Neutrophil (primary cell): Measurements from ENCODE around the gene SLC13A3.

Experiments
- H3K27ac ChIP-seq: fragments of 200-600 bp; sonication (generic); 2 replicates; pipeline ENCODE4 v1.5.1; 2016; ENCODE audit warnings: mild to moderate bottlenecking, moderate library complexity
- H3K27me3 ChIP-seq: fragments of 200-600 bp; sonication (generic); 2 replicates; pipeline ENCODE4 v1.6.0; 2016; ENCODE audit warnings: mild to moderate bottlenecking
- H3K36me3 ChIP-seq: fragments of 200-600 bp; sonication (generic); 2 replicates; pipeline ENCODE4 v1.5.1; 2017
- H3K4me1 ChIP-seq, 2 experiments: fragments of 200-600 bp in 1 of 2; sonication (generic) in 1 of 2; 1 replicate in 1 of 2; 2 replicates in 1 of 2; pipeline versions ENCODE4 v1.5.1 to v1.6.1; 2013 to 2016; ENCODE audit warnings: low read depth in 1 of 2, low read length in 1 of 2, mild to moderate bottlenecking in 1 of 2, moderate library complexity in 1 of 2; ENCODE audit not compliant: control insufficient read depth in 1 of 2, insufficient read depth in 1 of 2
- H3K4me3 ChIP-seq, 2 experiments: fragments of 200-600 bp in 1 of 2; sonication (generic) in 1 of 2; 1 replicate in 1 of 2; 2 replicates in 1 of 2; pipeline ENCODE4 v1.5.1; 2013 to 2016; ENCODE audit warnings: low read depth in 1 of 2, low read length in 1 of 2, mild to moderate bottlenecking in 1 of 2, moderate library complexity in 1 of 2
- H3K9me3 ChIP-seq: fragments of 200-600 bp; sonication (generic); 2 replicates; pipeline ENCODE4 v1.5.1; 2016
- CTCF ChIP-seq: fragments of 200-600 bp; sonication (generic); IDR thresholded peaks from 2 replicates; pipeline ENCODE4 v1.5.1; 2016; ENCODE audit warnings: antibody characterized with exemption

SLC13A3 gene

GRCh38 chr20:46545827-46546138 lies 105.5 kb downstream of the SLC13A3 start:
- no peaks in the 10 kb centered on the region for H3K36me3 ChIP-seq
- H3K4me3 ChIP-seq, result no peak overlapping the region
- H3K4me1 ChIP-seq, result peaks cover 32 to 37% of the 10 kb centered on the region in 2 experiments
- no peak for TF ChIP-seq CTCF
- H3K9me3 ChIP-seq, result no peaks in the 10 kb centered on the region
- H3K27ac ChIP-seq, result no peak overlapping the region
- peaks cover 15% of the 10 kb centered on the region for H3K27me3 ChIP-seq

GRCh38 chr20:46545077-46545826 lies 106.0 kb downstream of the SLC13A3 start:
- H3K27me3 ChIP-seq, result peaks cover 10% of the 10 kb centered on the region
- H3K27ac ChIP-seq, result no peak overlapping the region
- no peaks in the 10 kb centered on the region for H3K36me3 ChIP-seq
- no peaks in the 10 kb centered on the region for H3K9me3 ChIP-seq
- no peak overlapping the region for H3K4me3 ChIP-seq
- no peak for TF ChIP-seq CTCF
- peaks cover 26 to 32% of the 10 kb centered on the region in 2 experiments for H3K4me1 ChIP-seq

- Histone ChIP-seq H3K4me1 (peaks cover 26 to 32% of the 10 kb centered on the region in 2 experiments), H3K27me3 (peaks cover 4% of the 10 kb centered on the region), H3K9me3 (no peaks in the 10 kb centered on the region), H3K27ac (no peak overlapping the region), H3K36me3 (no peaks in the 10 kb centered on the region), H3K4me3 (no peak overlapping the region)
- no peak for TF ChIP-seq CTCF
Measured at GRCh38 chr20:46544576-46544975, 106.7 kb downstream of the SLC13A3 start.

- H3K27ac ChIP-seq, result no peak overlapping the region
- H3K4me3 ChIP-seq, result no peak overlapping the region
- H3K9me3 ChIP-seq, result no peaks in the 10 kb centered on the region
- no peaks in the 10 kb centered on the region for H3K36me3 ChIP-seq
- no peak for TF ChIP-seq CTCF
- peaks cover 4% of the 10 kb centered on the region for H3K27me3 ChIP-seq
- H3K4me1 ChIP-seq, result peaks cover 26 to 32% of the 10 kb centered on the region in 2 experiments
Measured at GRCh38 chr20:46543959-46544358, 107.3 kb downstream of the SLC13A3 start.

GRCh38 chr20:46543033-46543432 lies 108.2 kb downstream of the SLC13A3 start:
- Histone ChIP-seq H3K9me3 (no peaks in the 10 kb centered on the region), H3K36me3 (no peaks in the 10 kb centered on the region), H3K27me3 (peaks cover 14% of the 10 kb centered on the region), H3K4me1 (peaks cover 26 to 32% of the 10 kb centered on the region in 2 experiments), H3K4me3 (no peak overlapping the region), H3K27ac (no peak overlapping the region)
- no peak for TF ChIP-seq CTCF
